GM12873 (cell line): Measurements from ENCODE around the gene GUCY1A2.

Experiments
- TF ChIP-seq, protein P1 (sequence below): IDR thresholded peaks from 2 replicates; pipeline ENCODE4 v1.5.1; 2012; ENCODE audit warnings: low read depth, mild to moderate bottlenecking, moderate library complexity, low read length, control low read depth; ENCODE audit not compliant: insufficient read depth; ENCODE audit errors: missing control alignments

Gene GUCY1A2

DNA sequence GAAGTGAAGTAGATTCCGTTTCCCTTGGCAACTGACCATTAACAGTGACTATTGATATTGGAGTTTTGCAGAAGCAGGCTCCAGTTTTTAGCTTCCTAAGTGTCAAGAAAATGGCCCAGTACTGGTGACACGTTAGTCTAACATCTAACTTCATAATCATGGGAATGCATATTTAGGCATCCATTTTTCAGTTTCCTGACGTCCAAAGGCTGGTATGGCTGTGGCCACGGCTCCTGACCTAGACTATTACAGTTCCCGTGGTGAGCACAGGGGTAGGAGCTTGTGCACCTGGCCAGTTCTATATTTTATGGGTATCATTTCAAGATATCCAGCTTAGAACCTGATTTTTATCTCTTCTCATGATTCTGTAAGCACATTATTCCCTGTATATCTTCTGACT, 323.8 kb downstream of the GUCY1A2 start:
- TF ChIP-seq, protein P1, sequence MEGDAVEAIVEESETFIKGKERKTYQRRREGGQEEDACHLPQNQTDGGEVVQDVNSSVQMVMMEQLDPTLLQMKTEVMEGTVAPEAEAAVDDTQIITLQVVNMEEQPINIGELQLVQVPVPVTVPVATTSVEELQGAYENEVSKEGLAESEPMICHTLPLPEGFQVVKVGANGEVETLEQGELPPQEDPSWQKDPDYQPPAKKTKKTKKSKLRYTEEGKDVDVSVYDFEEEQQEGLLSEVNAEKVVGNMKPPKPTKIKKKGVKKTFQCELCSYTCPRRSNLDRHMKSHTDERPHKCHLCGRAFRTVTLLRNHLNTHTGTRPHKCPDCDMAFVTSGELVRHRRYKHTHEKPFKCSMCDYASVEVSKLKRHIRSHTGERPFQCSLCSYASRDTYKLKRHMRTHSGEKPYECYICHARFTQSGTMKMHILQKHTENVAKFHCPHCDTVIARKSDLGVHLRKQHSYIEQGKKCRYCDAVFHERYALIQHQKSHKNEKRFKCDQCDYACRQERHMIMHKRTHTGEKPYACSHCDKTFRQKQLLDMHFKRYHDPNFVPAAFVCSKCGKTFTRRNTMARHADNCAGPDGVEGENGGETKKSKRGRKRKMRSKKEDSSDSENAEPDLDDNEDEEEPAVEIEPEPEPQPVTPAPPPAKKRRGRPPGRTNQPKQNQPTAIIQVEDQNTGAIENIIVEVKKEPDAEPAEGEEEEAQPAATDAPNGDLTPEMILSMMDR = no peak

DNA sequence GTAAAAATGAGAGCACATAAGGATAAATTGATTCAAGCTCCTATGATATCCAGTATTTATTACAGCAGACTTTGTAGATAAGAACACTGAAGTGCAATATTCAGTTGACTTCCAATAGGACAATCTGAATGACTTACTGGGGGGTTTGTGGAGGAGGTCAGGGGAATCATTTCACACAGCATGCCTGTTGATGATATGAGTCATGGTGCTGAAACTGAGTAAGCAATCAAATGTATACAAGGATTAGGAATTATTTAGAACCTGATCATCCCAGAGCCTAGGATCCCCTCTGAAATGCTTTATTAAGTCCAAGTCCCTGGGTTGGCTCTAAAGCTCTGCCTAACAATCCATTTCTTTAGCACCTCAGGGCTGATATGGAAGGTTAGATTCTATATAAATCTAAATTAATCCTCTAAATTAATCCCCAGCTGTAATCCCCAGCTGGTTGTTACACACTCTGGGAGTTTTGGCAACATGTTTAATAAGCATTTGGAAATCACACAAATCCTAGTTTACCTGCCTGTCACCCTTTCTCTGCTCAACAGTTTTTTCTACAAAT, 326.4 kb downstream of the GUCY1A2 start:
- TF ChIP-seq, protein P1 = no peak

DNA sequence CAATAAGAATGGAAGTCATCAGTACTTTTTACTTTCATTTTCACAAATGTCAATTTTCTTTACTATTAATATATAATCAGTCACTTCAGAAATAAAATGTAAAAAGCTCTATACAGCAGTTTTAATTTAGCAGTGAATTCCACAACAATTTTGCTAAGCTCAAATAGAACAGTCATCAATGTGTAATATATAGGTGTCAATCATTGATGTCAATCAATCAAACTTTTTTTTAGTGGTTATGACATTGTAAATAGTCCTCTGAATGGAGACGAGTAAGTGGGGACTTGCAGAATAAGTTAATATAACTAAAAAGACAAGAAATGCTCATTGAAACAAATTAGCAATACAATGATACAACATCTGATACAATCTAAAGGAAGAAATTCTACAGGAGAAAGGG, 327.4 kb downstream of the GUCY1A2 start:
- TF ChIP-seq, protein P1 = no peak

DNA sequence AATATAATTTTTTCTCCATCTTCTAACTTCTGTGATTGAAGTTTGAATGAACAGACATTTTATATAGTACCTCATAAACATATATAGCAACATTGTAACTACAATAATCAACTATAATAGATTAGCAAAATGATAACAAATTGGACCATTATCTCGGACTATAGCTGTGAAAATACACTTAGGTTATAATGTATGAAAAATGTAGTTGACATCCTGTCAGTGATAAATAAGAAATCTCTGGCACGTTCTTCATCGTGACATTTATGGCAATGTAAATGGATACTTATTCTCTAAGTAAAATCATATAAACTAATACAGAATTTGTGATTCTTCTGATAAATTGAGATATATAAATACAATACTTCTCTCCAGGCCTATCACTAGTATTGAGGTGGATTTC, 333.3 kb downstream of the GUCY1A2 start:
- TF ChIP-seq, protein P1 = no peak

DNA sequence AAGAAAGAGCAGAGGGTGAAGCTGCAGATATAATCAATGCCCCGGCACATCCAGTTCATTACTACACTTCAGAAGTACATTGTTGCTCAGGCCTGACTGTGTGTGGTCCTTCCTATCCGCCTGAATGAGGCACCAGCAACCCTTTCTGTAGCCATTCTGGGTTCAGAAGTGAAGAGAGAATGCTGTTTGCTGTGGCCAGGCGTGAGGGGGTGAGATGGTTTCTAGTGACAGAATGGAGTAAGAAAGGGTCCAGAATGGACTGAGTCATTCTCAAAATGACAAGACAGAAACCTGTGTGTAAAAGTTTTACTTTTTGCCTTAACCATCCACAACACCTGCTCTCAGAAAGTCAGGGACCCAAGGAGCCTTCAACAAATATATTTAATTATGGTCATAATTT, 334.8 kb downstream of the GUCY1A2 start:
- TF ChIP-seq, protein P1 = no peak

DNA sequence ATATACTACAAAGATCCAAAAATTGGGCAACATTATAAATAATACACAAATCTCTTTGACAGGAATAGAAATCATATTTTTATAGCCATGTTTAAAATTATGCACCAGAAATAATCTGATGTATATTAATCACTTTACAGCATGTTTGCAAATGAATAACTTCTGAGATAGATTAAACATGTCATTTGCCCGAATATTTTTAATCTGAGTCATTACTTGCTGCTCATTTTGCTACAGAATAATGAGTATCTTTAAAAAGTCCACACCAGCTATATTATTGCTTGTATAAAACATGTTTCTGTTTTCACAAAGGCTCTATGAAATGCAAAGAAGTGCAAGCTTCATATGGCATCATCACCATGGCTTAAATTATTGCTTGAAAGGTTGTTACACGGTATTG, 336.8 kb downstream of the GUCY1A2 start:
- TF ChIP-seq, protein P1 = no peak

DNA sequence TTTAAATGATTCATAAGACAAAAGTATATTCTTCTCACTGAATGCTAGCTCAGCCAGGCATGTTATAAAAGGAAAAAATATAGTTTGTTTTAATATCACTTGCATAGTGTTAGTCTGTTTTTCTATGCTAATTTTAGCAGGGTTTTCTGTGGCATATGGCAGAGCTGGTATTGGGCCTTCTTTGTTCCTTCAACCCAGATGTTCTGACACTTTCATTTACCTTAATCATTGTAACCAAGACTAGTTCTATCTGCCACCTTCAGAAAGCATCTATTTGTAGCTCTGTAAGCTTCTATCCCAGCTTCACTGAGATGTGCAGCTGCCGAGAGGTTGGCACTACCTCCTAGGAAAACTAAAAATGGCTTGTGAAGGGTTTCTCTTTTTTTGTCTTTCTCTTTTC, 338.7 kb downstream of the GUCY1A2 start:
- TF ChIP-seq, protein P1 = no peak

DNA sequence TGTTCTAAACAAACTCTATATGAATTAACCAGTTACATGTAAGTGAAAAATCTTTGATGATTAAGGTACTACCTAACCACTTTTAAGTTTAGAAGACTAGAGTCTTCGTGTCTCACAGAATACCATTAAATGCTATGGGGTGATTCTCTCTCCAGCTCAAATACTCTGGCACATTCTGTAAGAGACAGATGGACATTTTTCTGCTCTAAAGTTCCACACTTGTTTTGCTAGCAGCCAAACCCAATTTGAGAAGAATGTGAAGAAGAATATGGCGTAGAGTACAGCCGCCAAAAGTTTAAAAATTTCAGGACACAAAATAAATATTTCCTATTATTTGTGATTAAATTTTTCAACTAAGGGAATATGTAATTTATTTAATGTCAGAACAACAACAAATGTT, 339.1 kb downstream of the GUCY1A2 start:
- TF ChIP-seq, protein P1 = no peak
